AG09309 (cell line): Measurements from ENCODE around the gene PADI4.

Source experiments
- DNase-seq: peaks from one replicate; pipeline ENCODE4 v3.0.0-alpha.2; 2010; ENCODE audit warnings: low read depth
- H3K4me3 ChIP-seq: 2 replicates; pipeline ENCODE4 v1.5.1; 2011; ENCODE audit warnings: mild to moderate bottlenecking, low read depth, low read length, moderate library complexity; ENCODE audit not compliant: control insufficient read depth
- CTCF ChIP-seq: IDR thresholded peaks from 2 replicates; pipeline ENCODE4 v1.5.1; 2011; ENCODE audit warnings: mild to moderate bottlenecking, low read depth, low read length, inconsistent platforms; ENCODE audit not compliant: insufficient read depth, control insufficient read depth; ENCODE audit errors: missing control alignments

Gene PADI4, protein sequence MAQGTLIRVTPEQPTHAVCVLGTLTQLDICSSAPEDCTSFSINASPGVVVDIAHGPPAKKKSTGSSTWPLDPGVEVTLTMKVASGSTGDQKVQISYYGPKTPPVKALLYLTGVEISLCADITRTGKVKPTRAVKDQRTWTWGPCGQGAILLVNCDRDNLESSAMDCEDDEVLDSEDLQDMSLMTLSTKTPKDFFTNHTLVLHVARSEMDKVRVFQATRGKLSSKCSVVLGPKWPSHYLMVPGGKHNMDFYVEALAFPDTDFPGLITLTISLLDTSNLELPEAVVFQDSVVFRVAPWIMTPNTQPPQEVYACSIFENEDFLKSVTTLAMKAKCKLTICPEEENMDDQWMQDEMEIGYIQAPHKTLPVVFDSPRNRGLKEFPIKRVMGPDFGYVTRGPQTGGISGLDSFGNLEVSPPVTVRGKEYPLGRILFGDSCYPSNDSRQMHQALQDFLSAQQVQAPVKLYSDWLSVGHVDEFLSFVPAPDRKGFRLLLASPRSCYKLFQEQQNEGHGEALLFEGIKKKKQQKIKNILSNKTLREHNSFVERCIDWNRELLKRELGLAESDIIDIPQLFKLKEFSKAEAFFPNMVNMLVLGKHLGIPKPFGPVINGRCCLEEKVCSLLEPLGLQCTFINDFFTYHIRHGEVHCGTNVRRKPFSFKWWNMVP

DNA sequence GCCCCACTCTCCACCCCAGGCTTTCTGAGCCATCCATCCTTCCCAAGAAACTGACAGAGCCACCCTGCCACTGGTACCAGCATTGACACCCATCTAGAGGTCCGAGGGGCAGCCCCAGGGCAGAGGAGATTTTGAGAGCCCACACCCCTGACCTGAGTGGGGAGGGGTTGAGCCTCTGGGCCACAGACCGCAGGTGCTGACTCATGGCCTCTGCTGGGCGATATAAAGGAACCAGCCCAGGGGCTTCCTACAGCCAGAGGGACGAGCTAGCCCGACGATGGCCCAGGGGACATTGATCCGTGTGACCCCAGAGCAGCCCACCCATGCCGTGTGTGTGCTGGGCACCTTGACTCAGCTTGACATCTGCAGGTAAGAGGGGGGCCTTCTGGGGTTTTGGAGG, at the start of gene PADI4:
Gene PADI4 (plus strand): TSS at position 252 of the 400 bp plus-strand sequence. CDS start 26 bp downstream, at position 278.
- H3K4me3 ChIP-seq = no peak within 1 kb of the TSS
- DNase-seq = no peak
- no peak for TF ChIP-seq CTCF

- TF ChIP-seq CTCF = no peak
- DNase-seq = no peak
- no peak overlapping the region for H3K4me3 ChIP-seq
Measured at GRCh38 chr1:17258758-17259130, 49.3 kb upstream of the PADI4 start.

DNA sequence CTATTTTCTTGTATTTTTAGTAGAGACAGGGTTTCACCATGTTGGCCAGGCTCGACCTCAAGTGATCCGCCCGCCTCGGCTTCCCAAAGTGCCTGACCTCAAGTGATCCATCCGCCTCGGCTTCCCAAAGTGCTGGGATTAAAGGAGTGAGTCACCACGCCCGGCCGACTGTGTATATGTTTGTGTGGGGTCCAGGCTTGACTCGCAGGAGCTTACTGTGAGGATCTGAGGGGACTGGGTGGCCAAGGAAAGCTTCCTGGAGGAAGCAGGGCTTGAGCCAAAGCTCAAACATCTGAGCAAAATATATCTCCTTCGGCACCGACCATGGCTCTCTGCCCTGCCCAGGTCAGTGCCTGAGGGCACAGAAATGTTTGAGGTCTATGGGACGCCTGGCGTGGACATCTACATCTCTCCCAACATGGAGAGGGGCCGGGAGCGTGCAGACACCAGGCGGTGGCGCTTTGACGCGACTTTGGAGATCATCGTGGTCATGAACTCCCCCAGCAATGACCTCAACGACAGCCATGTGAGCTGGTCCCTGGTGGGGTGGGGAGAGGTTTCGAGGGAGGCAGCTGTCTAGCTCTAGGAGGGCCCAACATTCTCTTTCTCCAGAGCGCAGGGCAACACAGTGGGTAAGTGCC, 48.6 kb upstream of the PADI4 start:
- no peak for DNase-seq
- H3K4me3 ChIP-seq = no peak overlapping the region
- TF ChIP-seq CTCF = no peak

- no peak for DNase-seq
- no peak for TF ChIP-seq CTCF
- H3K4me3 ChIP-seq = no peak overlapping the region
Measured at GRCh38 chr1:17260264-17260663, 47.7 kb upstream of the PADI4 start.

DNA sequence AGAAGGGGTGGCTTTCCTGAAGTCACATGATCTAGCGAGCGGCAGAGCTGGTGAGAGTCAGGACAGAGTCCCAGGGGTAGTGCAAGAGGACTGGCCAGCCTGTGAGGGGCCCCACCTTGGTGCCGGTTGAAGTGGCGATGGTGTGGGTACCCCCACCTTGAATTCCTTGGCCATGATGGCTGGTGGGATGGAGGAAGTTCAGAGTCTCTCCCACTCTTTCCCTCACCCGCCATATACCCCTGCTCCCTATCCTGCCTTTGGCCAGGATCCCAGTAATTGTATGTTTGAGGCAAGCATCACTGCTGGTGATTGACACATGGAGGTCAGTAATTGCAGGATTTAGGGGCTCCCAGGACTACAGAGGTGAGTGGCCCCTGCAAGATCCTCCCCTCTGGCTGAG, 47.3 kb upstream of the PADI4 start:
- TF ChIP-seq CTCF = no peak
- no peak overlapping the region for H3K4me3 ChIP-seq
- no peak for DNase-seq

- no peak overlapping the region for H3K4me3 ChIP-seq
- TF ChIP-seq CTCF = no peak
- DNase-seq = no peak
Measured at GRCh38 chr1:17263936-17264335, 44.1 kb upstream of the PADI4 start.
